Peyer's patch (tissue), 4 donors: ENCODE data around the gene CCDC120.

Experiments
- CTCF ChIP-seq, 6 experiments: fragments of 450-650 bp in 4 of 6; fragments of 200-600 bp in 2 of 6; sonication (generic) in 1 of 6; IDR thresholded peaks; one replicate each; pipeline ENCODE4 v1.5.1; 2017 to 2019; ENCODE audit warnings: antibody characterized with exemption in 6 of 6, mild to moderate bottlenecking in 3 of 6, moderate library complexity in 1 of 6
- POLR2A ChIP-seq, 2 donors: fragments of 450-650 bp; IDR thresholded peaks; one replicate each; pipeline ENCODE4 v1.5.1; 2017; ENCODE audit warnings: antibody characterized with exemption in 2 of 2, mild to moderate bottlenecking in 2 of 2, moderate library complexity in 2 of 2

- TF ChIP-seq CTCF (IDR thresholded peaks at IDR 0.05): no peak
- TF ChIP-seq POLR2A (IDR thresholded peaks at IDR 0.05): no peak
Observed at GRCh38 chrX:49075347-49075746, 16.5 kb downstream of the CCDC120 start.
